22Rv1 (cell line): ENCODE data around the gene LEAP2.

Experiments
- H3K27ac ChIP-seq: fragments of 450-650 bp; 2 replicates; pipeline ENCODE4 v1.5.1; 2017
- ZFX ChIP-seq: fragments of 450-650 bp; IDR thresholded peaks from 2 replicates; pipeline ENCODE4 v1.6.1; 2017; ENCODE audit warnings: antibody characterized with exemption, borderline replicate concordance
- TF ChIP-seq, protein P1 (sequence below): fragments of 450-650 bp; IDR thresholded peaks from 2 replicates; pipeline ENCODE4 v1.5.1; 2017; ENCODE audit warnings: mild to moderate bottlenecking

The LEAP2 gene

DNA sequence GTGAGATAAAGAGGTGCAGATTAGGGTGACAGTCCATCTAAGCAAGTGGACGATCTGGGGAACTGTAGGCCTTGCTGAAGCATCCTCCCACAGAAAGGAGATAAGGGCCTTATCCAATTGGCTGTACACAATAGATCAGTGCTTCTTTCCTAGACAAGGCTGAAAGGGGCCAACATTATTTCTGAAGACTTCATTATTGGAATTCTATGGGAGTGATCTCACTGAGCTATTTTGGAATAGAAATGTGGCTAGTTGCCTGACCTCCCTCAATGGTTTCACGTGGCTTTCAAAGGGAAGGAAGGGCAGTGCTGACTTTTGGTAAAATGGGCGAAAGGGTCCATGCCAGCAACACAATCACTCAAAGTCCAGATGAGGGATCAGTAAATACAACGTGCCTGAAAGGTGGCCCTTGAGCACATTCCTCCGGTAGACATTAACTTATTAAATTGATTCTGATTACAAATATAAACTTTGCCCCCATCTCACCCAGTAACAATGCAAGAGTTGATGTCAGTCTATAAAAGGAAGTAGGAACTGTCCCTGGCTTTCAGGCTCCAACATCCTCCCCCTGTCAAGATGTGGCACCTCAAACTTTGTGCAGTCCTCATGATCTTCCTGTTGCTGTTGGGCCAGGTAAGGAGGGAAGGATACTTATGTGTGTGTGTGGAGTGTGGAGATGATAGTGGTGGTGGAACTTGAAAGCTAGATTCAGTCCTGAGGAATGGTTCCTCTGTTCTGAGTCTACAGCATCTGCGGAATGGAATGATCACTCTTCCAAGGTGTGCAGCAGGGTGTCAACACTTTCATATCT lies at the start of gene LEAP2:
Gene LEAP2, plus strand, starts transcription at position 550 of the 811 bp plus-strand sequence. Its CDS starts 27 bp downstream, at position 577.
- no peak within 1 kb of the TSS for H3K27ac ChIP-seq
- no peak for TF ChIP-seq ZFX
- TF ChIP-seq, protein P1, sequence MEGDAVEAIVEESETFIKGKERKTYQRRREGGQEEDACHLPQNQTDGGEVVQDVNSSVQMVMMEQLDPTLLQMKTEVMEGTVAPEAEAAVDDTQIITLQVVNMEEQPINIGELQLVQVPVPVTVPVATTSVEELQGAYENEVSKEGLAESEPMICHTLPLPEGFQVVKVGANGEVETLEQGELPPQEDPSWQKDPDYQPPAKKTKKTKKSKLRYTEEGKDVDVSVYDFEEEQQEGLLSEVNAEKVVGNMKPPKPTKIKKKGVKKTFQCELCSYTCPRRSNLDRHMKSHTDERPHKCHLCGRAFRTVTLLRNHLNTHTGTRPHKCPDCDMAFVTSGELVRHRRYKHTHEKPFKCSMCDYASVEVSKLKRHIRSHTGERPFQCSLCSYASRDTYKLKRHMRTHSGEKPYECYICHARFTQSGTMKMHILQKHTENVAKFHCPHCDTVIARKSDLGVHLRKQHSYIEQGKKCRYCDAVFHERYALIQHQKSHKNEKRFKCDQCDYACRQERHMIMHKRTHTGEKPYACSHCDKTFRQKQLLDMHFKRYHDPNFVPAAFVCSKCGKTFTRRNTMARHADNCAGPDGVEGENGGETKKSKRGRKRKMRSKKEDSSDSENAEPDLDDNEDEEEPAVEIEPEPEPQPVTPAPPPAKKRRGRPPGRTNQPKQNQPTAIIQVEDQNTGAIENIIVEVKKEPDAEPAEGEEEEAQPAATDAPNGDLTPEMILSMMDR: no peak

- no peak overlapping the region for H3K27ac ChIP-seq
These were observed 49.0 kb upstream of the LEAP2 start for GRCh38 chr5:132824426-132824825.

DNA sequence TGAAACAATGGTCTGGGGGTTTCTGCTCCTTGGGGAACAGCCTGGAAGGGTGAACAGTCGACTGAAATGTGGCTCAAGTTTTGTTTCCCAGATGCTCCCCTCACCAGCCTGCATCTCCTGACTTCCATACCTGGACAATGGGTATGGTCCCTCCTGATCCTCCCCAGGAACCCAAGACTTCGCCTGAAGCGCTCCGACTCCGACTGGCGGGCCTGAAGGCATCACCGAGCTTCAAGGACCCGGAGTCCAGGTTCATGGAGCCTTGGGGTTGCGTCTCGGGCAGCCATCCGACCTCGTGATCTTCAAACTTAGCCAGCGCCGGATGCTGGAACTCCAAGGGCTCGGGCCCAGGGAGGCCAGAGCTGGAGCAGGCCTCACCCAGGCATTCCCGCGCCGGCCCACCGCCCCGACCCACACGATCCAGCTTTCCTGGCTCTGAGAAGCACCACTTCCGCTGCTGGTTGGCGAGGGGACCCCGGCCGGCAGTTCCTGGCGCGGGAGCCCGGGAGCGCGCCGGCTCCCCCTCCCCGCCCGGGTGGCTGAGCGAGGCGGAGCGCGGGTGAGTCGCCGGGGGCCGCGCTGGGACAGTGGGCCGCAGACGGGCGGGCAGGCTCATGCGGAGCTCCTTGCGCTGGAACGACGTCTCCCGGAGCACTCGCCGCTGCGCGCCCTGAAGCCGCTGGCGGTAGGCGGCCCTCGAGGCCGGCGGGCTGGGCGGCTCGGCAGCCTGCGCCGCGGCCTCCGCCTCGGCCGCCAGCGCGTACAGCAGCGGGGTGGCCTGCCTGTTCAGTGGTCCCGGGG lies 48.2 kb upstream of the LEAP2 start:
- TF ChIP-seq, protein P1: no peak
- no peak for TF ChIP-seq ZFX

More at GRCh38 chr5:132824426-132824825, 49.0 kb upstream of the LEAP2 start:
- TF ChIP-seq, protein P1: no peak
- TF ChIP-seq ZFX: no peak

GRCh38 chr5:132825834-132826391 lies 47.6 kb upstream of the LEAP2 start:
- no peak overlapping the region for H3K27ac ChIP-seq
- TF ChIP-seq ZFX: no peak
- TF ChIP-seq, protein P1: no peak

More for the DNA sequence above, 48.2 kb upstream of the LEAP2 start:
- H3K27ac ChIP-seq: no peak overlapping the region

GRCh38 chr5:132826424-132827082 lies 46.9 kb upstream of the LEAP2 start:
- no peak overlapping the region for H3K27ac ChIP-seq
- TF ChIP-seq, protein P1: no peak
- no peak for TF ChIP-seq ZFX

DNA sequence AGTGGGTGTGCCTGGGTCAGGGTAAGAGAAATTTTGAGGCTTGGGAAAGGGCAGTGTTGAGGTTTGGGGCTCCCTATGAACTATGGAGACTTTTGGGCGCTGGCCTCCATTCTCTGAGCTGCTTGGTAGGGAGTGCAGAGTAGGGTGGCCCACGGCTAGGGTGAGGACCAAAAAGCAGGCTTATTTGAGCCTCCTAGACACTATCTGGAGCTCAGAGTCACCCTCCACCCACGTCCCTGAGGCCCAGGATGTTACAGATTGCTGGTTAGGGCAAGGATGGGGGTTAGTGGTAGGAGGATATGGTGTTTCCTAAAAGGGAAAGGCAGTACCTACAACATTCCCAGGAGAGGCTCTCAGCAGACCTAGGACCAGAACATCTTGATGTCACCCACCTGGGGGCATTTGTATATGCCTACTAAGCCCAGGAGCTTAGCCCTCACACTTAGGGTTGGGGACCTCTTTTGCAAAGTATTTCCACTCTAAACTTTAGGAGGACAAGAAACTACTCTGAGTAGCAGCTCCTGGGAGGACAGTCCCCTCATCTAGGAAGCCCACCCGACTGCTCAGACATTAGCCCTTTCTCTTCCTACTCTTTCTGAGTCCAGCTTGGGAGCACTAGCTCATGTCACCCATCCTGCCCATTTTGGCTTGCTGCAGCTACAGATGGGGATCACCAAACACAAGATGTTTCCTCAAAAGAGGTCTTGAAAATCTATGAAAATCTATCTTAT lies 45.4 kb upstream of the LEAP2 start:
- no peak overlapping the region for H3K27ac ChIP-seq
- TF ChIP-seq, protein P1: no peak
- TF ChIP-seq ZFX: no peak
